HG02623 (cell line): Measurements from ENCODE around the gene PRPF40B.

ENCODE experiments used
- ATAC-seq: cut with Tn5 transposase; IDR thresholded peaks from one replicate; pipeline ENCODE4 v1.9.1; 2021; ENCODE audit warnings: moderate library complexity; ENCODE audit not compliant: unreplicated experiment

The PRPF40B gene

DNA sequence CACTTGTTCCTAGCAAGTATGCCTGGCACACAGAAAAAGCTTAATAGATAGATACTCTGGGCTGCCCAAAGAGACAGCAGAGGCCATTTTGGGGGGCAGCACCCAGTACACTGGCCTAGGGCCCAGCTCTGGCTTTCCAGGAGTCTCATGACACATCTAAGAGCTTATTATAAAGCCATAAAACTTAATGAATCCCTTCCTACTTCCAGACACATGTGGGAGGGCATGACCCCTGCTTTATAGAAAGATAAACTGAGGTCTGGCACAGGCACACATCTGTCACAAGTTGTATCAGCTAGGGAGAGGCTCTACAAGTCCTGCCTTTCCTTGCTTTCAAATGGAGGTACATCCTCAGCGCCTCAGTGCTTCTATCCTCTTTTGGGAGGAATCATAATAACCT, 56.7 kb downstream of the PRPF40B start:
- no peak for ATAC-seq

DNA sequence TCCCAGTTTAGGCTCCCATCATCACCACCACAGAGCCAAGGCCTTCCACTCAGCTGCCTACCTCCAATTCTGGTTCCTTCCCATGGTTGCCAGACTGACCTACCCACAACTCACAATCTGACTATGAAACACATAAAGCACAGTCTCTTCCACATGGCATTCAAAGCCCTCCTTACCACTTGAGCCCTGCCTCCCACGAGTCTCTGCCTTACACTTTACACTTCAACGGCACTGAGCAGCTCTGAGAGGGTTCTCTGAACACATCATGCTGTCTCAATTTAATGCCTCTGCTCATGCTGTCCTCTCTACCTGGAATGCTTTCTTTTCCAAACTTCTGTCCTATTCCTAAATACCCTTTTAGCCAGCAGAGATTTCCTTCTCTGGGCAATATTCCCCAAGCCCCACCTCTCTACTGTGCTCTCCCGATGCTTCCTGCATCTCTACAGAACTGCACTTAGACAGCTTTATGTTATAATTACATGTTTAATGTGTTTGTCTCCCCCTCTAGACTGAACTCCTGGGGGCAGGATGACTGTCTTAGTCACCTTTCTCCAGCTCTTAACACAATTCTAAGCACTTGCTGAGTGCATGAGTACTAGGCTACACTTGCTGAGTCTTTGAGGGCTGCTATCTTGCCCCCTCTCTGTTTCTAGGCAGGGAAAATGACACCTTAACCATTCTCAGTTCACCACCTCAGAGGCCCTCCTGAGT, 60.4 kb downstream of the PRPF40B start:
- no peak for ATAC-seq

DNA sequence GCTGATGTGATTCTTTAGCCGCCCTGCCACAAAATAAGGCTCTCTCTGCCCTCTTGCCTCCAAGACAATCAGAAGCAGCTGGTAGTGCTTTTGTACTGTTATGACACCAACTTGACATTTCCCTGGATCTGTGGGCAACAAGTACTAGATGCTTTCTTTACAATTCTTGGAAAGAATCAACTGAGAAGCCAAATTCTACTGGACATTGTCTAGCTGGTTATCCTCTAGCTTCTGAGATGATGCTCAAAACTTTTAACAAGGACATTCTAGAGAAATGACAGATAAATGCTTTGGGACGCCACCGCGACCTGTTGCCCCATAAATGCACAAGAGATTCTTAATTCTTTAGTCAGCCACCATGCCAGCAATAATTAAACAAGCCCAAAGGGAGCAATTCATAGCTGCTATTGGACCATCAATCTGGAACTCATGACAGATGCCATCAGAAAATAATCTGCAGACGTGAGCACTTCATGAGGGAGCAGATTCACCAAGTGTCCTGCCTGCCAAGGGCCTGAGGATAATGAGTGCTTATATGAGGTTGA, 61.0 kb downstream of the PRPF40B start:
- ATAC-seq = no peak

DNA sequence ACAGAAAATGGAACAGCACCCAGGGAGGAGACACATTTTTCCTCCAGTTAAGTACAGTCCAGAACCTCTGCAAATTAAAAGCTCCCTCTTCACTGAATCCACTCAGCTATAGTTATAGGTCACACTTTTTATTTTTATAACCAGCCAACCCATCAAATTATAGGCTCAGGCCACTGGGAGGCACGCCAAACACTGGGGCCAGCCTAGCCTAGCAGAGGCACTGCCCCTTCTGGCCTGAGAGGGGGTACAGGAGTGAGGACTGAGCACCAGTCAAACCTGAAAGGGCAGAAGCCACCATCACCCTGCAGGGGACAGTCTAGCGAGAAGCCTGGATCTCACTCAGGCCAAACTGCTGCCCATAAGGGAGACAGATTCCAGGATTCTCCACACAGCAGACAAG, 64.6 kb downstream of the PRPF40B start:
- ATAC-seq = no peak

DNA sequence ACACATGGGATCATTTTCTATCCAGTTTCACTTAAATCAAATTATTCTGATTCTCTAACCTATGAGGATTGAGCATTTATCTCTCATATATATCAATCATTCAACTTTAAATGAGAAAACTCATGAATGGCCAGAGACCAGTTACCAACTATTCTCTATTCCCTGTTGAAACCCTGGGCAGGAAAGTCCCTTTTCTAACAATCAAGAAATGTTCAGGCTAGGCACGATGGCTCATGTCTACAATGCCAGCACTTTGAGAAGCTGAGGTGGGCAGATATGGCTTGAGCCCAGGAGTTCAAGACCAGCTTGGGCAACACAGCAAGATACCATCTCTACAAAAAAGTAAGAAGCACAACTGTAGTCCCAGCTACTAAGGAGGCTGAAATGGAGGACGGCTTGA, 65.9 kb downstream of the PRPF40B start:
- ATAC-seq = no peak

DNA sequence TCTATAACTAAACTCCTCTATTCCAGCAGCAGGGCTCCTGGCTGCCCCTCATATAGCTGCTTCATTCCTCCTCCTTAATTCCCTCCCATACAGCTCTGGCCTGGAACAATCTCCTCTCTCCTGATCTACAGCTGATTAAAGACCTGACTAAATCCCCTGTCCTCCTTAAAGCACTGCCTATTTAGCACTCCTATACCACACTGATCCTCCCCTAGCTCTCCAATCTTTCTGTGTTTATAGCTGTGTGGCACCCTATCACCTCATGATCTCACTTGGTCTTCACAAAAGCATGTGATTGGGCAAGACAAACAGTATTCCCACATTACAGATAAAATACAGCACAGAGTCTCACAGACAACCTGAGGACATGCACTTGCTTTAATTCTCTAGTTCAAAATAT, 66.4 kb downstream of the PRPF40B start:
- no peak for ATAC-seq

DNA sequence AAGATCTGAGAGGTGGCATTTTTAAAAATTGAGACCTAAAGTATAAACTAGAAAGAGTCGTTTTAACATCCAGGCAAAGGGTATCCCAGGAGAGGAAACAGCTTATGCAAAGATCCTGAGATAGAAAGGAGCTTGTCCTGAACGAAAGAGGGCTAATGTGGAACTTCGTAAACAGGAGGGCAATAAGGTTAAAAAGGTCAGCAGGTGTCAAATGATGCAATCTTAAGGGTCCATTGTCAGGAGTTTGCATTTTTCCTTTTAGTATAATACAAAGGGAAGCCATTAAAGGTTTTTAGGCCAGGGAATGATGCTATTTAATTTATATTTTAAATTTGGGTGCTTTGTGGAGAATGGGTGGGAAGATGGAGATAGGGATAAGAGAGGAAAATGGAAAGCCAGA, 69.5 kb downstream of the PRPF40B start:
- ATAC-seq = no peak

DNA sequence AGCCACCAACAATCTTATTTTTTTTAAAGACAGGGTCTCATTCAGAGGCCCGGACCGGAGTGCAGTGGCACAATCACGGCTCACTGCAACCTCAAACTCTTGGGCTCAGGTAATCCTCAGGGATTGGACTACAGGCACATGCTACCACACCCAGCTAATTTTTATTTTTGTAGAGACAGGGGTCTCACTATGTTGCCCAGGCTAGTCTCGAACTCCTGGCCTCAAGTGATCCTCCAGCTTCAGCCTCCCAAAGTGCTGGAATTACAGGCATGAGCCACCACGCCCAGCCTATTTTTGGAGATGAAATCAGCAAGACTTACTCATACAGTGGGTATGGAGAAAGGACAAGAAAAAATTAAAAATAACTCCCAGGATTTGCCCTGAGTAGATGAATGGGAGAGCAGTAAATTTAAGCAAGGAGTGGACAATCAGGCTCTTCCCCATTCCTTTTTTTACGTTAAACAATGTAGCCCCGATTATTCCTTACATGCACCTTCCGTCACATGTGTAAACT, 70.6 kb downstream of the PRPF40B start:
- ATAC-seq = no peak
